SU-DHL-6 (cell line): ENCODE measurements around the gene ANKRD31.
A peak's percentile ranks its signal among the peaks of the same experiment; 100 is the strongest.

Experiments
- H2AFZ ChIP-seq: fragments of 200-600 bp; sonication (generic); 2 replicates; pipeline ENCODE4 v1.6.1; 2014; ENCODE audit warnings: low read depth, mild to moderate bottlenecking, moderate library complexity, mixed read lengths, antibody characterized with exemption, low read length; ENCODE audit not compliant: severe bottlenecking
- H3F3A ChIP-seq: fragments of 200-600 bp; shearing (Covaris generic); 2 replicates; pipeline ENCODE4 v1.6.0; 2016; ENCODE audit warnings: antibody characterized with exemption, mild to moderate bottlenecking; ENCODE audit not compliant: insufficient read depth
- H3K27ac ChIP-seq: fragments of 200-600 bp; sonication (generic); 2 replicates; pipeline ENCODE4 v1.5.1; 2016; ENCODE audit warnings: low read depth, mild to moderate bottlenecking, low read length, moderate library complexity, mixed read lengths
- H3K27me3 ChIP-seq: fragments of 200-600 bp; sonication (generic), shearing (Covaris generic); 2 replicates; pipeline ENCODE4 v1.6.0; 2014; ENCODE audit warnings: mild to moderate bottlenecking, low read length
- H3K36me3 ChIP-seq: fragments of 200-600 bp; sonication (generic); 2 replicates; pipeline ENCODE4 v1.6.1; 2014; ENCODE audit warnings: mild to moderate bottlenecking, low read length, mixed read lengths
- H3K4me2 ChIP-seq: fragments of 300-600, 200-600 bp; shearing (Covaris generic), sonication (generic); 2 replicates; pipeline ENCODE4 v1.6.0; 2014; ENCODE audit warnings: low read length, low read depth, mild to moderate bottlenecking; ENCODE audit not compliant: poor library complexity, severe bottlenecking
- H3K4me3 ChIP-seq: fragments of 200-600 bp; sonication (generic); 2 replicates; pipeline ENCODE4 v1.5.1; 2014; ENCODE audit warnings: antibody characterized with exemption, low read length, mild to moderate bottlenecking, mixed read lengths; ENCODE audit not compliant: insufficient read depth, poor library complexity, severe bottlenecking
- H3K79me2 ChIP-seq: fragments of 200-600 bp; sonication (generic); 2 replicates; pipeline ENCODE4 v1.6.1; 2014; ENCODE audit warnings: mild to moderate bottlenecking, low read length, moderate library complexity; ENCODE audit not compliant: insufficient read depth
- H3K9ac ChIP-seq: fragments of 200-600 bp; sonication (generic); 2 replicates; pipeline ENCODE4 v1.7.0; 2014; ENCODE audit warnings: mild to moderate bottlenecking, low read length
- H3K9me2 ChIP-seq: fragments of 200-600 bp; sonication (generic); replicated peaks from 2 replicates; pipeline ENCODE4 v1.6.1; 2014; ENCODE audit warnings: low read length; ENCODE audit not compliant: insufficient read depth
- H3K9me3 ChIP-seq: fragments of 200-600 bp; sonication (generic); 2 replicates; pipeline ENCODE4 v1.6.1; 2014; ENCODE audit warnings: low read length, mixed read lengths; ENCODE audit not compliant: insufficient read depth
- H4K20me1 ChIP-seq: fragments of 200-600 bp; sonication (generic); 2 replicates; pipeline ENCODE4 v1.6.1; 2014; ENCODE audit warnings: low read depth, mild to moderate bottlenecking, antibody characterized with exemption, low read length, moderate library complexity, mixed read lengths
- EZH2phosphoT487 ChIP-seq: fragments of 200-600 bp; sonication (generic), shearing (Covaris generic); conservative IDR thresholded peaks from 2 replicates; pipeline ENCODE4 v1.6.1; 2018; ENCODE audit warnings: mild to moderate bottlenecking, antibody characterized with exemption, low read length, moderate library complexity, mixed read lengths
- TF ChIP-seq, protein P1 (sequence below): fragments of 200-600 bp; sonication (generic); IDR thresholded peaks from one replicate; pipeline ENCODE4 v1.5.1; 2017; ENCODE audit warnings: antibody characterized with exemption, mild to moderate bottlenecking, low read length, moderate library complexity; ENCODE audit not compliant: insufficient read depth, poor library complexity, severe bottlenecking

Gene ANKRD31

DNA sequence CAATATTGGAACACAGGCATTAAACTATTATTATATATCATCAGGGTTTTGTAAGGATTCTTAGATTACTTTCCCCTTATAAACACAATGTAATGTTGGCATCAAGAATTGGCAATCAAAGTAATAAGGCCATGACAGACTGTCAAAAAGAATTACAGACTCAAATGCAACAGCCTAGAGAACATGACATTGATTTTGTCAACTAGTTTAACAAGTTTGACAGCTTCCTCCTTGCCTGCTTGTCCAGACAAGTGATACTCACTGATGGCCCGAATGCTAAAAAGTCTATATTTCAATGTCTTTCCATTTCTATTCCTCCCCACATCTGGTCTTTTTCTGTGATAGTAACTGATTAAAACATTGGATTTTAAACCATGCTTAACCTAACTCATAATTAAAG is 6.4 kb upstream of the ANKRD31 start:
- no peaks in the 10 kb centered on the region for H3K27me3 ChIP-seq
- TF ChIP-seq, protein P1, sequence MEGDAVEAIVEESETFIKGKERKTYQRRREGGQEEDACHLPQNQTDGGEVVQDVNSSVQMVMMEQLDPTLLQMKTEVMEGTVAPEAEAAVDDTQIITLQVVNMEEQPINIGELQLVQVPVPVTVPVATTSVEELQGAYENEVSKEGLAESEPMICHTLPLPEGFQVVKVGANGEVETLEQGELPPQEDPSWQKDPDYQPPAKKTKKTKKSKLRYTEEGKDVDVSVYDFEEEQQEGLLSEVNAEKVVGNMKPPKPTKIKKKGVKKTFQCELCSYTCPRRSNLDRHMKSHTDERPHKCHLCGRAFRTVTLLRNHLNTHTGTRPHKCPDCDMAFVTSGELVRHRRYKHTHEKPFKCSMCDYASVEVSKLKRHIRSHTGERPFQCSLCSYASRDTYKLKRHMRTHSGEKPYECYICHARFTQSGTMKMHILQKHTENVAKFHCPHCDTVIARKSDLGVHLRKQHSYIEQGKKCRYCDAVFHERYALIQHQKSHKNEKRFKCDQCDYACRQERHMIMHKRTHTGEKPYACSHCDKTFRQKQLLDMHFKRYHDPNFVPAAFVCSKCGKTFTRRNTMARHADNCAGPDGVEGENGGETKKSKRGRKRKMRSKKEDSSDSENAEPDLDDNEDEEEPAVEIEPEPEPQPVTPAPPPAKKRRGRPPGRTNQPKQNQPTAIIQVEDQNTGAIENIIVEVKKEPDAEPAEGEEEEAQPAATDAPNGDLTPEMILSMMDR = no peak
- no peak for TF ChIP-seq EZH2phosphoT487
- no peaks in the 10 kb centered on the region for H3K9me2 ChIP-seq
- no peak overlapping the region for H3K9ac ChIP-seq
- no peaks in the 10 kb centered on the region for H3K9me3 ChIP-seq
- H3K4me2 ChIP-seq = no peak overlapping the region
- no peaks in the 10 kb centered on the region for H3K36me3 ChIP-seq
- no peak overlapping the region for H3K27ac ChIP-seq
- H4K20me1 ChIP-seq = no peaks in the 10 kb centered on the region
- no peaks in the 10 kb centered on the region for H3K79me2 ChIP-seq
- H3F3A ChIP-seq = 0 out of 2 replicates have a peak, but pooled peaks cover 2% of the 10 kb centered on the region
- H2AFZ ChIP-seq = no peak overlapping the region
- no peak overlapping the region for H3K4me3 ChIP-seq

DNA sequence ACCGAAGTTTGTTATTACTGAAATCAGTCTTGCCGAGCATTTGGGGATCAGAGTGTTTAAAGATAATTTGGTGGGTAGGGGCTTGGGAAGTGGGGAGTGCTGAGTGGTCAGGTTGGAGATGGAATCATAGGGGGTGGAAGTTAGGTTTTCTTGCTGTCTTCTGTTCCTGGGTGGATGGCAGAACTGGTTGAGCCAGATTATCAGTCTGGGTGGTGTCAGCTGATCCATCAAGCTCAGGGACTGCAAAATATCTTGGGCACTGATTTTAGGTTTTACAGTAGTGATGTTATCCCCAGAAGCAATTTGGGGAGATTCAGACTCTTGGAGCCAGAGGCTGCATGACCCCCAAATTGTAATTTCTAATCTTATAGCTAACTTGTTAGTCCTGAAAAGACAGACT is 5.4 kb upstream of the ANKRD31 start:
- Histone ChIP-seq H3K4me3 (no peak overlapping the region), H3K27ac (no peak overlapping the region), H3K9ac (no peak overlapping the region), H3K27me3 (no peaks in the 10 kb centered on the region), H3K9me3 (no peaks in the 10 kb centered on the region), H4K20me1 (no peaks in the 10 kb centered on the region), H3K36me3 (no peaks in the 10 kb centered on the region), H2AFZ (no peak overlapping the region), H3F3A (0 out of 2 replicates have a peak, but pooled peaks cover 2% of the 10 kb centered on the region), H3K4me2 (no peak overlapping the region), H3K79me2 (no peaks in the 10 kb centered on the region), H3K9me2 (no peaks in the 10 kb centered on the region)
- TF ChIP-seq EZH2phosphoT487 = no peak
- TF ChIP-seq, protein P1 = no peak

DNA sequence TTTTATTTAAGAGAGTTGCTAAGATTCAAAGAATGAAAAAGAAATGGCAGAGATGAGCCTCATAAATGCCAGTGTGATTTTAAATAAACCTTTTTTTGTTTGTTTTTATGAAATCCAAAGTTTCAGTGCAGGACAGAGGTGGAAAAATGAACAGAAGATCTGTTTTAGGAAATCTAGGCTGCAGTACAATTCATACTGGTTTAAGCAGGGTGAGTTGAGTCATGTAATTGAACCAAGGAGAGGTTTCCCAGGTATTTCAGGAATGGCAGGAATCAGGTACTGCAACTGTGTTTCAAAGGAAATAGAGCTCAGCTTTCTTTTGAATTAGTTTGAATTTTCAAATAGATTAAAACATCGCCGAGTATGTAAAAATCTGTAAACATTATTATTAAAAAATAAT is 3.0 kb upstream of the ANKRD31 start:
- Histone ChIP-seq H3K79me2 (no peaks in the 10 kb centered on the region), H3K9me2 (no peaks in the 10 kb centered on the region), H4K20me1 (no peaks in the 10 kb centered on the region), H3K36me3 (no peaks in the 10 kb centered on the region), H3K27me3 (no peaks in the 10 kb centered on the region), H3K4me3 (no peak overlapping the region), H3K27ac (no peak overlapping the region), H3K4me2 (no peak overlapping the region), H3F3A (0 out of 2 replicates have a peak, but pooled peaks cover 2% of the 10 kb centered on the region), H3K9ac (no peak overlapping the region), H3K9me3 (no peaks in the 10 kb centered on the region), H2AFZ (no peak overlapping the region)
- TF ChIP-seq EZH2phosphoT487 = no peak
- TF ChIP-seq, protein P1 = no peak

DNA sequence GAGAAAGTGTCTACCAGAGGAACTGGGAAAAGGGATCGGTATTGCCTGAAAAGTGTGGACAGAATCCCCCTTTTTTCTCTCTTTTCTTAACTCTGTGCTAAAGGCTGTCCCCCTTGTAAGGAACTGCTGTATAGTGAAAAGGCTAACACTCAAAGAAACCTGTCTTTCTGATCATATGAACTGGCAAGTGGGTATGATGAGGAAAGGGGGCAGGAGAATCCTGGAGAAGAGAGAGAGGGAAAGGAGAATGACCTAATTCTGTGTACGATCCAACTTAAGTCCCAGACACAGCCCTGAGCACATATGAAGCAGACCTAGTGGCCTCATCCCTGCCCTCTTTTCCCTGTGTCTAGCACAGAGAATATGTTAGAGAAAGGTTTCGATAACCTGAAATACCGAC is 967 bp downstream of the ANKRD31 start:
- no peak overlapping the region for H3K27ac ChIP-seq
- no peak overlapping the region for H3K4me3 ChIP-seq
- 0 out of 2 replicates have a peak, but pooled peaks cover 2% of the 10 kb centered on the region for H3F3A ChIP-seq
- H3K9me3 ChIP-seq = no peaks in the 10 kb centered on the region
- H3K36me3 ChIP-seq = no peaks in the 10 kb centered on the region
- TF ChIP-seq, protein P1 = no peak
- TF ChIP-seq EZH2phosphoT487 = no peak
- no peaks in the 10 kb centered on the region for H3K9me2 ChIP-seq
- H3K79me2 ChIP-seq = no peaks in the 10 kb centered on the region
- no peak overlapping the region for H2AFZ ChIP-seq
- peak overlapping the region; percentile 89 for H3K4me2 ChIP-seq
- no peaks in the 10 kb centered on the region for H3K27me3 ChIP-seq
- no peak overlapping the region; the same call in 1 of the 2 replicates for H3K9ac ChIP-seq
- H4K20me1 ChIP-seq = no peaks in the 10 kb centered on the region
